A673 (cell line): ENCODE results near the gene GRID1.

Experiments used
- EZH2 ChIP-seq: fragments of 200-600 bp; sonication (generic); IDR thresholded peaks from 2 replicates; pipeline ENCODE4 v1.6.1; 2017; ENCODE audit warnings: borderline replicate concordance, low read depth, mild to moderate bottlenecking, mixed read lengths, antibody characterized with exemption, low read length; ENCODE audit not compliant: poor library complexity, severe bottlenecking
- TF ChIP-seq, protein P1 (sequence below): fragments of 300-800, 200-600 bp; sonication (generic); conservative IDR thresholded peaks from 2 replicates; pipeline ENCODE4 v1.5.1; 2017; ENCODE audit warnings: low read depth, mild to moderate bottlenecking, antibody characterized with exemption, low read length, moderate library complexity, mixed read lengths

DNA sequence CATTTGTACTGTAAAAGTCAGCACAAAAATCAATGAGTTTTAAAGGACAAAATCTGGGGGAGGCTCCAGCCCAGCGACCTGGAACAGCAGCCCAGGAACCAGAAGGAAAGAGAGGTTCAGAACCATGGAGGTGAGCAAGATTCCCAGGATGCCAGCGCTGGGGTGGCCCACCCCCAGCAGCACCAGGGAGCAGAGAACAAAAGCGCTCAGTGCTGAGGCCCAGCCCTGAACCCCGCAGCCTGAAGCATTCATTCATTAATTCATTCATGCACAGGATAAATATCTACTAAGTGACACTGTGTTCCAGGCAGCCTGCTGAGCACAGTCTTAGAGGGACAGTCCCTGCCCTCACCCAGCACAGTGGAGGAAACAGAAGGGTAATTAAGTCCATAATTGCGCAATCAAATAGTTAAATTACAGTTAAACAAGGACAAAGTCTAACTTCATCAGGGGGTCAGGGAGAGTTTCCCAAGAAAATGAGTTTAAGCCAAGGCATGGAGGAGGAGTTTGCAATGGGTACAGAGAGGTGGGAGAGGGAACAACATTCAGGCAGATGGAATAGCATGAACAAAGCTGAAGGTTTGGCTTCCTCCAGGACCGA, 202.3 kb downstream of the GRID1 start:
- TF ChIP-seq, protein P1, sequence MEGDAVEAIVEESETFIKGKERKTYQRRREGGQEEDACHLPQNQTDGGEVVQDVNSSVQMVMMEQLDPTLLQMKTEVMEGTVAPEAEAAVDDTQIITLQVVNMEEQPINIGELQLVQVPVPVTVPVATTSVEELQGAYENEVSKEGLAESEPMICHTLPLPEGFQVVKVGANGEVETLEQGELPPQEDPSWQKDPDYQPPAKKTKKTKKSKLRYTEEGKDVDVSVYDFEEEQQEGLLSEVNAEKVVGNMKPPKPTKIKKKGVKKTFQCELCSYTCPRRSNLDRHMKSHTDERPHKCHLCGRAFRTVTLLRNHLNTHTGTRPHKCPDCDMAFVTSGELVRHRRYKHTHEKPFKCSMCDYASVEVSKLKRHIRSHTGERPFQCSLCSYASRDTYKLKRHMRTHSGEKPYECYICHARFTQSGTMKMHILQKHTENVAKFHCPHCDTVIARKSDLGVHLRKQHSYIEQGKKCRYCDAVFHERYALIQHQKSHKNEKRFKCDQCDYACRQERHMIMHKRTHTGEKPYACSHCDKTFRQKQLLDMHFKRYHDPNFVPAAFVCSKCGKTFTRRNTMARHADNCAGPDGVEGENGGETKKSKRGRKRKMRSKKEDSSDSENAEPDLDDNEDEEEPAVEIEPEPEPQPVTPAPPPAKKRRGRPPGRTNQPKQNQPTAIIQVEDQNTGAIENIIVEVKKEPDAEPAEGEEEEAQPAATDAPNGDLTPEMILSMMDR = no peak
- no peak for TF ChIP-seq EZH2
